Thoracic aorta (tissue), 2 donors: ENCODE data around the gene COX7A2L. TPM values are rescaled to one million over a fixed set of nuclear protein-coding genes. Genes with fewer than 3 reads are reported as not detected.

Experiments
- ATAC-seq: fragments of 150-250 bp; one replicate; pipeline ENCODE4 v1.8.0; 2017; ENCODE audit warnings: low read depth; ENCODE audit not compliant: insufficient number of reproducible peaks, low FRiP score
- DNase-seq: peaks from one replicate; pipeline ENCODE4 v3.0.0-alpha.2; 2020; ENCODE audit warnings: low spot score
- H3K27ac ChIP-seq, 2 donors: fragments of 200-600 bp; sonication (generic); 1 replicate in 1 of 2; 2 replicates in 1 of 2; pipeline ENCODE4 v1.5.1; 2016; ENCODE audit warnings: mild to moderate bottlenecking in 2 of 2, moderate library complexity in 2 of 2
- H3K27me3 ChIP-seq: fragments of 200-600 bp; sonication (generic); replicated peaks from 2 replicates; pipeline ENCODE4 v1.6.0; 2016; ENCODE audit warnings: mild to moderate bottlenecking; ENCODE audit not compliant: insufficient read depth
- H3K36me3 ChIP-seq: fragments of 200-600 bp; sonication (generic); one replicate; pipeline ENCODE4 v1.5.1; 2016
- H3K4me1 ChIP-seq, 2 donors: fragments of 200-600 bp; sonication (generic); 1 replicate in 1 of 2; 2 replicates in 1 of 2; pipeline versions ENCODE4 v1.5.1 to v1.6.0; 2016; ENCODE audit warnings: low read depth in 2 of 2, mild to moderate bottlenecking in 1 of 2; ENCODE audit not compliant: control insufficient read depth in 1 of 2
- H3K4me3 ChIP-seq: fragments of 200-600 bp; sonication (generic); 2 replicates; pipeline ENCODE4 v1.5.1; 2016; ENCODE audit warnings: mild to moderate bottlenecking
- H3K9me3 ChIP-seq: fragments of 200-600 bp; sonication (generic); 2 replicates; pipeline ENCODE4 v1.5.1; 2016
- total RNA-seq, 2 donors: library from RNA; depleted of rRNA; stranded (reverse); fragments of >200 nt; gene quantifications; one replicate each; pipeline versions ENCODE4 v1.1.0 to v1.2.3, GENCODE V29; 2016
- TF ChIP-seq, protein P1 (sequence below): fragments of 200-600 bp; sonication (generic); IDR thresholded peaks from one replicate; pipeline ENCODE4 v1.5.1; 2019; ENCODE audit warnings: antibody characterized with exemption

Gene COX7A2L
- total RNA-seq, 2 donors from 2014 or later = 107 to 114 TPM

- Histone ChIP-seq H3K4me1 (peaks cover 3 to 14% of the 10 kb centered on the region in 2 donors), H3K27me3 (no peaks in the 10 kb centered on the region), H3K27ac (no peak overlapping the region), H3K36me3 (no peaks in the 10 kb centered on the region), H3K4me3 (no peak overlapping the region), H3K9me3 (no peaks in the 10 kb centered on the region)
- no peak for DNase-seq
- no peak for ATAC-seq
- TF ChIP-seq, protein P1, sequence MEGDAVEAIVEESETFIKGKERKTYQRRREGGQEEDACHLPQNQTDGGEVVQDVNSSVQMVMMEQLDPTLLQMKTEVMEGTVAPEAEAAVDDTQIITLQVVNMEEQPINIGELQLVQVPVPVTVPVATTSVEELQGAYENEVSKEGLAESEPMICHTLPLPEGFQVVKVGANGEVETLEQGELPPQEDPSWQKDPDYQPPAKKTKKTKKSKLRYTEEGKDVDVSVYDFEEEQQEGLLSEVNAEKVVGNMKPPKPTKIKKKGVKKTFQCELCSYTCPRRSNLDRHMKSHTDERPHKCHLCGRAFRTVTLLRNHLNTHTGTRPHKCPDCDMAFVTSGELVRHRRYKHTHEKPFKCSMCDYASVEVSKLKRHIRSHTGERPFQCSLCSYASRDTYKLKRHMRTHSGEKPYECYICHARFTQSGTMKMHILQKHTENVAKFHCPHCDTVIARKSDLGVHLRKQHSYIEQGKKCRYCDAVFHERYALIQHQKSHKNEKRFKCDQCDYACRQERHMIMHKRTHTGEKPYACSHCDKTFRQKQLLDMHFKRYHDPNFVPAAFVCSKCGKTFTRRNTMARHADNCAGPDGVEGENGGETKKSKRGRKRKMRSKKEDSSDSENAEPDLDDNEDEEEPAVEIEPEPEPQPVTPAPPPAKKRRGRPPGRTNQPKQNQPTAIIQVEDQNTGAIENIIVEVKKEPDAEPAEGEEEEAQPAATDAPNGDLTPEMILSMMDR = no peak
These were observed 3.6 kb upstream of the COX7A2L start for GRCh38 chr2:42364658-42365057.

DNA sequence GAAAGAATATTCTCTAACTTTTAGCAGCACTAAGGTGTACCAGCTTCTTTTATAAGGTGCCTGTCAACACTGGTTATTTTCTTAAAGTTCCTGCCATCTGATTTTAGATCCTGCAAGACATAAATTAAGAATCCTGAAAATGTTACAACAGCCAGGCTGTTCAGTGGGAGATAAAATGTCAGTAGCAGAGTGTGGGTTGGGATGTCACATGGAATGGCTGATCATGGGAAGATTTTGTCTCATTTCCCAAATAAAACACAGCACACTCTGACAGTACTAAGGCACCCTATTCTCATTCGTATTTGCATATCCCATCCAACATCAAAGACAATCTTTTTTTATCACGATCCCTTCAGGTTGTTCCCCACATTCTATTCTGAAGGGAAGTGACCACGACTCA, 2.4 kb upstream of the COX7A2L start:
- Histone ChIP-seq H3K36me3 (no peaks in the 10 kb centered on the region), H3K27ac (no peak overlapping the region), H3K9me3 (no peaks in the 10 kb centered on the region), H3K4me3 (no peak overlapping the region), H3K4me1 (peaks cover 15 to 26% of the 10 kb centered on the region in 2 donors), H3K27me3 (no peaks in the 10 kb centered on the region)
- TF ChIP-seq, protein P1 = no peak
- ATAC-seq (no peak), DNase-seq (no peak)

GRCh38 chr2:42361728-42362283, 789 bp upstream of the COX7A2L start:
- Histone ChIP-seq H3K27me3 (no peaks in the 10 kb centered on the region), H3K27ac (peak overlapping the region; percentile 46 to 83), H3K9me3 (no peaks in the 10 kb centered on the region), H3K36me3 (no peaks in the 10 kb centered on the region), H3K4me3 (peak overlapping the region; percentile 91), H3K4me1 (peaks cover 16 to 32% of the 10 kb centered on the region in 2 donors)
- TF ChIP-seq, protein P1 = no peak
- ATAC-seq (no peak), DNase-seq (no peak)

DNA sequence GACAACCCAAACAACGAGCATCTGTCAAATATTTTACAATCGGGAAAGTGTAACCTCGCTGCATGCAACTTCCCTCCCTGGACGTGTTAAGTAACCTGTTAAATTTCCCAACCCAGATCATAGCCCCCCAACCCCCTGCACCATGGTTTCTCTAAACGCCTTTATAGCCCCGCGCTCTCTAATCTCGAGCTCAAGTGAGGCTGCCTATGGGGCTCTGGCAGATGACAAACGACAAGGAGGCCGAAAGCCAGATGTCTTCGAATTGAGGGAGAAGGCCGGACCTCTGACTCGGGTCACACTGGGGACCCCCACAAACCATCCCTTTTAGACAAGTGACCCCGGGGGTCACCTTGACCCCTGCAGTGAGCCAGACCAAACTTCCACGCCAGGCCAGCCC, 526 bp downstream of the COX7A2L start:
- no peak for DNase-seq
- Histone ChIP-seq H3K4me1 (peaks cover 16 to 32% of the 10 kb centered on the region in 2 donors), H3K27ac (peak overlapping the region; percentile 75 to 83), H3K9me3 (no peaks in the 10 kb centered on the region), H3K4me3 (peak overlapping the region; percentile 91), H3K36me3 (no peaks in the 10 kb centered on the region), H3K27me3 (no peaks in the 10 kb centered on the region)
- TF ChIP-seq, protein P1 = no peak
- no peak for ATAC-seq

DNA sequence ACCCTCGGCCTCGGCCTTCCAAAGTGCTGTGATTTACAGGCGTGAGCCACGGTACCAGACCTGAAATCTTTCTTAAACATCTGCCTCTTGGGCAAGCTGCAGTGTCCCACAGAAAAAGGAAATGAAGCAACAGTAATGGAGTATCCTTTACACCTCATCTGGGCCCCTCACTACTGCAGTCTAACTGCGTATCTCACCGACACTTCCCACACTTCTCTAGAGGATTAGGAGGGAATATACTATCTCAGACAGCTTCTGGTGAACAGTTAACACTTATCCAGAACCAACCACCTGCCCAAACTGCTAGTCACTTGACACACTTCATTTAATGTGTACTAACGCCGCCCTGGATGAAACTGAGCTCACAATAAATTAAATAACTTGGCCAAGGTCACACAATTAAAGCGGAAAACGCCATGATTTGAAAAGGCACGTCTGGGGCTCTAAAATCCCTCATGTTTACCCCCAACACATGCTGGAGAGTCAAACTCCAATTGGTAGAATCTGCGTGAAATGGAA, 993 bp downstream of the COX7A2L start:
- H3K4me3 ChIP-seq = peak overlapping the region; percentile 91
- DNase-seq (no peak), ATAC-seq (no peak)
- no peaks in the 10 kb centered on the region for H3K27me3 ChIP-seq
- H3K9me3 ChIP-seq = no peaks in the 10 kb centered on the region
- H3K36me3 ChIP-seq = no peaks in the 10 kb centered on the region
- H3K27ac ChIP-seq = no peak overlapping the region
- H3K4me1 ChIP-seq = peaks cover 16 to 32% of the 10 kb centered on the region in 2 donors
- TF ChIP-seq, protein P1 = no peak
